Measurements from ENCODE around the gene PTPRG.

The PTPRG gene

DNA sequence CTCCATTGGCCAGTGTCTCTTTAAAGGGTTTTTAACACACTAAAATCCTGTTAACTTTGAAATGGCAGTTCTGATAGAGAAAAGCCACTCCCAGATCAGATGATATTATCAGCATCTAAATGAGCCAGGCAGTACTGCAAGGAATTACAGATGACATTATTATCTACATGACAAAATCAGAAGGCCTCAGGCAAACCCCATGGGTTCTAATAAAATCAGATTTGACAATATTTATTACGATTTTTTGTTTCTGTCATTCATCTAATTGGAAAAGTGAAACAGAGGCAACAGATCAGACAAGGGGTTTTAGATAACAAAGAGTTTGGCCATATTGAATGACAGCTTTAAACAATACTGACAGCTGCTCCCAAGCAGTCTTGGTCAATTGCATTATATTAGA is 699.3 kb downstream of the PTPRG start:
- DNase-seq: no peak

DNA sequence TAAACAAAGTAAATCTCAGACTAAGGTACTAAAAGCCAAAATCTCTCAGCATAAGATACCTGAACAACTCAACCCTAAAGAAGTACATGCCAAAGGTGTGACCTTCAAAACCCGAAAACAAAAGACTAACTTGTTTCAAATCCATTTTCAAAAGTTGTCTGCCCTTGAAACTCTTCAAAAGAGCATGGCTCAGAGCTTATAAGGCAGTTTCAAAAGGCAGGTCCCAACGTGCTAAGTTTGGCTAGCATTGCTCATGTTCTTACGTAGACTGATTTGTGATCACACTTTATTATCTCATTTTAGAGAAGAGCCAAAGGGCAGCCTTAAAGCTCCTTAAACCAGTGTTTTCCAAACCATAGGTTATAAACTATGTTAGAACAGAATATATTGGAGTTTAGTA is 699.8 kb downstream of the PTPRG start:
- DNase-seq: no peak

DNA sequence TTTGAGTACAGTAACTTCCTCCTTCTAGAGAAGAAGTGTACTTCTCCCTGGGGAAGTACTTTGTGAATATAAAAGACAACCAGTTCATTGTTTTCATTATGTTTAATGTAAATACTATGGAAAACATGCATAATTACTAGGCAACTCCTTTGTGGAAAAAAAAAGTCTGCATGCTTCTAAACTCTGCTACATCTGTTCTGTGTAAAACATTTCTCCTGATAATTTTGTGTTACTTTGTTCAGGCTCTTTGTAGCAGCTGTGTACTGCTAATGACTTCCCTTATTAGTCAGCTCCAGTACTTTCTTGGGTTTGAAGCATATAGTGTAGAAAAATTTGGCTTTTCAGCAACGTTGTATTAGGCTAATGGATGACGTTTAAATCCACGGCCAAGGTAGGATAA is 700.4 kb downstream of the PTPRG start:
- no peak for DNase-seq

DNA sequence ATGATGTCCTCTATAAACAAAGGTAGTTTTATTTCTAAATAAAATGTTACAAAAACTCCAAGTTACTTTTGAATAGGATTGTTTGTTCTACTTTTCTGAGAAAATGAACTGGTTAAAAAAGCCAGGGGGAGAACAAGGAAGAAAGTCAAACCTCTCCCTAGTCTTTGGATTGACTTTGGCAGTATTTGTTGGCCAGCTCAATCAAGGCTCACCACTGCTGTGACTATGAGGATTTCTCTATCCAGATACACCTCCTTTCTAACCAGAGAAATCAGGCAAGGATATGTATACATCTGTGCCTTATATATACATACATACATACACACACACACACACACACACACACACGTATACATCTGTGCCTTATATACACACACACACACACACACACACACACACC is 704.2 kb downstream of the PTPRG start:
- DNase-seq: no peak

DNA sequence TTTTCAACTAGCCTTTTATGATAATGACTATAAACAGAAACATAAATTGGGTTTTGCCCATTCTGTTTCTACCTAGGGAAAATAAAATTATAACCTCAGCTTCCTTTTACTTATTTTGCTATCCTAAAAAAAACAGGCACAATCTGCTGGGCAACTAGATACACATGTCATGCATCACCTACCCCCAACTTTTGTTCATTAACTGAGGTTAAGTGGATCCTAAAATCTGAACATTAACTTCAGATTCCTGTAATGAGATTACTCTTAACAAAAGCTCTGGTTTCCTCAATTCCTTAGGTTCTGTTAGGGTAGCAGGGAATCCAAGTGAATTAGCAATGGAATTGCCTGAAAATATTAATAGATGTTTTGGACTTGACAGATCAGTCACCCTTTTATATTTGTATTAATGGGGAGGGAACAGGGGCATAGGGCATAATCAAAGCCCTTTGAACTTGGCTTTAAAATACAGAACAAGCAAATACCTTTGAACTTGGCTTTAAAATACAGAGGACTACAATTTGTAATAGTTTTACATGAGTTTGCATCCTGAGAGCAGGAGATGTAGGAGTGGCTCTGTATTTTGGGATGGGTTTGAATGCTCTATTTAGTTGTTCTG is 705.4 kb downstream of the PTPRG start:
- no peak for DNase-seq

DNA sequence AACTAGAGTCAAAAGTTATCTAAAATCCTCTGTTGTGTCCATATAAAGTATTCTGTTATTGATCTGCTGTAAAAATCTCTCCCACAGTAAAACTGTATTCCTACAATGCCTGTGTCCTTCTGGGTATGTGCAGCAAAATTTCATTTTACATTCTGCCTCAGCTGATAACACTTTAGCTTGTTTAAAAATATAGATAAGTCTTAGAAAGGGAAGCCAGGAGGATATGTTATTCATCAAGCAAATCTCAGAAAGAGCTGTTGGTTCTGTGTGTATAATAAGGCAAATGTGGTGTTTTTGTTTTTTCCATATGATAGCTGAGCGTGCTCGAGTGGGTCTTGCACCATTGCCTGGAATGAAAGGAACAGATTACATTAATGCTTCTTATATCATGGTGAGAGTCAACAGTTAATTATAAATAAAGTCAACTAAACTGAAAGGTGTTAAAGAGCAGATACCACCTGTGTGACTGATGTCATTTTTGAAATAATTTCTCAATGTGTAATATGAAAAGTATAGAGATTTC is 715.3 kb downstream of the PTPRG start:
- DNase-seq: no peak

DNA sequence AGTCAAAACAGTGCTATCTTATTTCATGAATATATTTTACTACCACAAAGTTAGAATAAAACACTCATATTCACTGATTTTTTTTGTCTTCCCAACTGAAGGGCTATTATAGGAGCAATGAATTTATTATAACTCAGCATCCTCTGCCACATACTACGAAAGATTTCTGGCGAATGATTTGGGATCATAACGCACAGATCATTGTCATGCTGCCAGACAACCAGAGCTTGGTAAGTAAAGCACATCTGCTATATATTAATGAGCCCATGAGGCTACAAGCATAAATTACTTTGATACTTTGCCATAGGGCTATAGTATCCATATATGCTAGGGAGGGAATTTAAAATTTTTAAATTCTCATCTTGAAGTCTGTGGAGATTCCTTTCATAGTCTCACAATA is 716.1 kb downstream of the PTPRG start:
- DNase-seq: no peak

DNA sequence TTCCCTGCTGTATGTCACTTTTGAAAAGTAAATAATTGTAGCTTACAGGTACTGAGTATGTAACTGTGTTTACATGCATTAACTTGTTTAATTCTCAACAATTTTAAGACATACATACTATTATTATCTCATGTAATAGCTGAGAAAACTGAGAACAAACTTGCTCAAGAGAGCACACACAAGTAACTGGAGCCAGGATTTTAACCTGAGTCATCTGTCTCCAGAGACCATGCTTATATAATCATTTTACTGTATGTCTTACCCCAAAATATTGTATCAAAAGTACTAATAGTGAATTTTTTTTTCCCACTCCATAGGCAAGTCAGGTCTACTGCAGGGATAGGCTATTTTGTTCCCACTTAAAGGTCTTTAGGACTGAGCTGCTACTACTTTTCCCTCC is 716.6 kb downstream of the PTPRG start:
- no peak for DNase-seq

DNA sequence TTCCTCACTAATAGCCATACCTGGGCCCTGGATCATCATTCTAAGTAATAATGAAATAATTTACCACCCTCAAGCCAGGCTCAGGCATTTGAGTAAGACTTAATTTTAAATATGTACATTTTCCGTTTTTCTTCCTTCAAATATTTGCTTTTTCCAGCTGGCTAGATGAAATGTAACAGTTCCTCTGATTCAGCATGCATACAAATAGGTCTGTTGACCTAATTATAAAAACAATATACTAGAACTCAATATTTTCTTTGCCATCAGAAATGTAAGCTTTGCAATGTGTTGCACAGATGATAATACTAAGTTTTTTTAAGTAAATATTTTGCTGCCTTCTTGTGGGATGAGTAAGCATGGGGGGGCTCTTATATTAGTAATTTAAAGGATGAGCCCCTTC is 720.4 kb downstream of the PTPRG start:
- no peak for DNase-seq

DNA sequence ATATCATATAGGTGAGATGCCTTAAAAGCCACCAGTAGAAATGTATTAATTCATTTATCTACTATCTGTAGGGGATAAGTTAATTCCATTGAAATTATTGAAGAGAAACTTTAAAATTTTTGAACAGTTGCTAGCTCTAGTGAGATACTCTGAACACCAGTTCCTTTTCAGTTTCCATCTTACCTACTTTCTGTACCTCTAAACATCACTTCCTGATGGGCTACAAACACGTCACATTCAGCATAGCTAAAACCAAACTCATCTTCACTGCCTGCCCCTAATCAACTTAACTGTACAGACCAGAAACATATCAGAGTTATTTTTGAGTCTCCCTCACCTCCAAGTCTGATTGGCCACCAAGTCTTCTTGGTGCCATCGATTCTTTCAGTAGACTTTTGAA is 723.1 kb downstream of the PTPRG start:
- no peak for DNase-seq

DNA sequence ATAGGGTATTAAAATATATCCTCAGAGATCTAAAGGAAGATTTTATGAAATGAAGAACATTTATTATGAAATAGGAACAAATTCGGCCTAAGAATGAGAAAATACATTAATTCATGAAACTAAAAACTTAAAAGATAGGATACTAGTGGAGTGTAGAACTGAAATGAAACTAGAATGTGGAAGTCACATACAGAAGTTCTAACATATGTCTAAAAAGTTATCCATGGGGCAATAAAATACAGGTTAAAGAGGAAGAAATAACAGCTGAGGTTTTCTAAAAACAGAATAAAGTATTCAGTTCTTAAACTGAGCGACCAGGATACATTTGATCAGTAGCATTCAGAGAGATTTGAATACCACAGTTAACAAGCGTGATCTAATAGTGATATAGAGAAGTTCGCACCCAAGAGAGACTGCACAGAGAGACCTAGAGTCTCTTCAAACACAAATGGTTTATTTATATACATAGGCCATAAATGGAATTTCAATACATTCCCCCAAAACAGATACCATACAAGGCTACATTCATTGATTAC is 726.1 kb downstream of the PTPRG start:
- no peak for DNase-seq

DNA sequence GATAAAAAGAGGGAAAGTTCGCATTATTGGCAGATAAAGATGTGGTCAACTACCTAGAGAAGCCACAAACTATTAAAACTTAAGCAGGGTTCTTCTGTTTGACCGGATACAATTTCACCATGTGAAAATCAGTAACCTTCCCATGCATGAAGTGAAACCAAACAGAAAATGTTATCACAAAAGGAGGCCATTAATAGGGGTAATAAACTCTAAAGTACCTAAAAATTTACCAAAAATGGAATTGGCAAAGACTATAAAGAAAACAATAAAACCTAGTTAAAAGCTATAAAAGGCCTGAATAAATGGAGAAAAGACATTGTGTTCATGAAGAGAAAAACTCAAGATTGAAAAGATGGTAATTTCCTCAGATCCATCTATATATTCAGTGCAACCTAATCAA is 728.6 kb downstream of the PTPRG start:
- no peak for DNase-seq

DNA sequence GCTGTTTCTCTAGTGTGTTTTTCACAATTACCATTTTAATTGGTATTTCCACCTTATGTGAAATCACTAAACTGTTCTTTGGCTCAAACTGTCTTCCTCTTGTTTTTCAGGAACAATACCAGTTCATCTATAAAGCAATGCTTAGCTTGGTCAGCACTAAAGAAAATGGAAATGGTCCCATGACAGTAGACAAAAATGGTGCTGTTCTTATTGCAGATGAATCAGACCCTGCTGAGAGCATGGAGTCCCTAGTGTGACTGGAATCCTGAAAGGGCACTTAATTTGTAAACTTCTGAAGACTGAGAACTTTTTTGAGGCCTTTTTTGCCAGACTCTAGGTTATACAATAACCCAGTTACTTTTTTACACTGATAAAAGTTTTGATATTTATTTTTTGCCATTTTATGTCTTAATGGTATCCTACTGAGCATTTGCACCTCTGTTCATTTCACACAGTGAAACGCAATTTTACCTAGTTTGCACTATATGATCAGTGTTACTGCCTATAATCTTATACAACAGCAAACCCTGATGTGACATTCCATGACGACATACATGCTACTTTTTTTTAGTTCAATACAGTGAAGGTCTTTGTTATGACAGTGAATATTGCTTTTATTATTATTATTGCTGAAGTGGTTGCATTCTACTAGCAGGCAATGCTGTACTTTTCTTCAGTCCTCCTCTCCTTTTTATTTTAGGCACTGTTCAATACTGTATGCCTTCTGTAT is 731.8 kb downstream of the PTPRG start:
- no peak for DNase-seq

DNA sequence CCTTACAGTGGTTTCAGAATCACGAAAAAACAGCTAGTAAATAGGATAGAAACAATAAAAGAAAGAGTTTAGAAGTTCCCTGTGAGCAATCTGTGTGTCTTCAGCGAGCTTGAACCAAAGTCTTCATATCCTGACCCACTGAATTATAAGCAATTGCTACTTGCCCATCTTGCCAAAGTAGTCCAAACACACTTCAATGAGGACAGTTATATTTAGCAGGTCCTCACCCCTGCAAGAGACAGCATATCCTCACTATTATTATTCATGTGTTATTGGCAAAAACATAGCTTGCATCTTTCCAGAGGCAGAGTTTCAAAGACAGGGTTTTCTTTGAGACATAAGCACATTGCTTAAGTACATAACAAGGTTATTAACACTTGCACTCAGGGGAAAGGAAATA is 734.2 kb downstream of the PTPRG start:
- DNase-seq: no peak

DNA sequence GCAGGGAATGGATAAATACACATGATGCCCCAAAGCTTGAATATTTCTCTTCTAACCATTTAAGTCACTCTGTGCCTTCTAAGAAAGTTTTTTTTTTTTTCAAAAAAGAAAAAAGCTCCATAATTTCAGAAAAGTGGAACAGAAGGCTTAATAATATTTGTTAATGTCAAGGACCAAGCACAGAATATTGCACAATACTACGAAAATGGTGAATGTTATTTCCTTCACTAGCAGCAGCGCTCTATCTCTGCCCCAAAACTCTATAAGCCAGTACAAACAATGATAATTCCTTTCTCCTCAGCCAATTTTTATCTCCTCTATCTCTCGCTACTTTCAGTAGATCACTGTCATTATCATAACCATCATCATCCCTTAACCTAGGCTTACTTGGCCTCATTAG is 739.2 kb downstream of the PTPRG start:
- no peak for DNase-seq

DNA sequence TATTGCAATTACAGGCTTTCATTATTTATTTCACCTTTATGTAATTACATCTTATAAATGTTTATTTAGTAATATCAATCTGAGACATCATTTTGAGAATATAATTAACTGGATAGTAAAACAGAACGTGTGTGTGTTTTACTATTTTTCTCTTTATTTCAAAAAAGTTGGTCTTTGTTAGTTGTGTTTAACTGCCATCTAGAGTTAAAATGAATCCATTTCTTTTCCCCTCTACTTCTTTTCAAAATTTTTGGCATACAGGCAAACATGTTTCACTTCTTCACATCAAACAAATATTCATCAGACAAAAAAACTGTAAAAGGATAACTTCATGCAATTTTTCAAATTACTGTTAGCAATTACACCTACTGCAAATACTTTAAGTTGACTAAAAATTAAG is 750.8 kb downstream of the PTPRG start:
- DNase-seq: no peak

DNA sequence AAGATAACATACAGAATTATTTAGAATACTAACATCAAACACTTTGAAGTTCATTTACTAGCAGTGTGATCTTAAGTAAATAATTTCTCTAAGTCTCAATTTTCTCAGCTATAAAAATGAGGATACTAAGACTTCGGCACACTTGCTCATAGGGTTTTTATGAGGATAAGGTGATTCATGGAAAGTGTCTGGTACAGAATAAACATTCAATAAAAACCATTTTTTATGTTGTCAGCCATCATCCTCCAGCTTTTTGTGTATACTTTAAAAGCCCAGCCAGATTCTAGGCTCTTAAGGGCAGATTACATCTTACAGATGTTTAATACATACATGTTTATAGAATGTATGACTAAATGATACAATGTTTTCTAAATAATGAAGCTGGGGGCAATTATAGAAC is 755.2 kb downstream of the PTPRG start:
- no peak for DNase-seq

DNA sequence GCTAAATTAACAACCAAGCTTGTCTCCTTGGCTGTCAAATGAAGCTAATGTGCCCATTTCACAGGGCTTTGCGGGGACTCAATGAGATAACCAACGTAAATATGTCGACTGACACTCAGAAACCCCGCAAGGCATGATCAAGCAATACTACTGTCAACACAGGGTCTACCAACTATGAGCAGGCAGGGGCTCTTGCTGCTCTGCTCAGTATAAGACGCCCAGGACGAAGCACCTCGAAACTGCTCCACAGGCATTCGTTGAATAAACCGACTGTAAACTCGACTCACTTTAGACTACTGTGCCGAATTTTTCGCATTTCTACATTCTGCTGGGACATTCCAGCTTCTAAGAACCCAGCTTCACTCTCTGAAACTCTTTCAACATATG is 757.0 kb downstream of the PTPRG start:
- no peak for DNase-seq

DNA sequence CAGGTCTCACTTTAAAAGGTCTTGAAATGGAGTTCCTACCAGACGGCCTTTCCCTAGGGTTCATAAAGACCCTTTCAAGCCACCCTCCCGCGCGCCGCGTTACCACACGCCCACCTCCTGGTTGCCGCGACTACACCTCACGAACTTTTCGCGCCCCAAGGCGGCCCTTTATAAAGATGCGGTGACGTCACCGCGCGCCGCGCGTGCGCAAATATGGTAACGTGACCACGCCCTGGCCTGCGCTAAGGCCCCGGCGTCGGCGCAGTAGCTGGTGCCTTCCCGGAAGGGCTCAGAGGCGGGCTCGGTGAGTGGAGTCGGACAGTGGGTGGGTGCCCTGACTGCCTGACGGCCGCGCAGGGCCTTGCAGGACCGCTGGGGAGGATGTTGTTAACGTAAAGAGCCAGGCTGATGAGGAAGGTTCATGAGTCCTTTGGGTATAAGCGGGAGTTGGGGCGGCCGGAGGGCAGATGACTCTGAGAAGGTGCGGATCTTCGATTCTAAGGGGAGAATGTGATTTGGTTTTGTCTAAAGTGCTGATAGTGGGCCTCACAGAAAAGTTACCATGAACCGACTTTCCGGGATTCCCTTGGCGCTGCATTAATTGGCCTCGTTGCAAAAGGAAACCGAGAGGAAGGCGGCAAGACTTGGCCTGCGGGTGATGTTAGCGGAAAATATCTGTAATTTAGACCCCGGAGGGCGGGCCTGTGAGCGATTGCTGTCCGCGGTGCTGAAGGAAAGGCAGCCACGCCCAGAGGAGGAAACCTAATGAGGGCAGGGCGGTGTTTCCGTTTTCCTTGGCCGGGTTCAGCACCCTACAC is 757.6 kb downstream of the PTPRG start:
- peak; percentile 86 to 90 for DNase-seq

DNA sequence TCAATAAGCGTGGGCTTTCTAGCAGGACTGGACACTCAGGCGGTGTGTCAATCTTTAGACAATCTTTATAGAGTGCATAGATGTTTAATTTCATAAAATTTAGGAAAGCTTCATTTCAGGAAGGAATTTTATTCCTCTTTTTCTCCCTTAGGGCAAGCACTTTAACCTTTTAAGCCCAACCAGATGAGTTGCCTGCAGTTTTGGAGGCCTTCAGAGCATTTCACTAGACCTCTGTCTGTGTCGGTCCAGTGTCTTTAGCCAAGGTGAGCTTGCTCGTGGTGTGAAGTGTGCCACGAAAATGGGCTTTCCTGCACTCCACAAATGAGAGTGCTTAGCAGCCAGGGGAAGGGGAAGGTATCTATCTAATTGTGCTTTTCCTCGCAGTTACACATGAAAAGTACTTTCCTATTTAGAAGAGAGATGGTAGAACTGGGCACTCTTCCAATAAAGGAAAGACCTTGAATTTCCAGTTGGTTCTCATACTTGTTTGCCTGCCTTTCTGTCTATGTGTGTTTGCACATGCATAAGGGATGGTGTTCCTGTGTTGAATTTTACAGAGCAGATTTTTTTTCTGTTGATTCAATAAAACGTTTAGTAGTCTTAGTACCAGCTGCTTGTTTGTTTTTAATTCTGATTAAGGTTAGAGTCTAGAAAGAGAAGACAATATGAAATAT is 758.3 kb downstream of the PTPRG start:
- DNase-seq: peak; percentile 25 to 79

DNA sequence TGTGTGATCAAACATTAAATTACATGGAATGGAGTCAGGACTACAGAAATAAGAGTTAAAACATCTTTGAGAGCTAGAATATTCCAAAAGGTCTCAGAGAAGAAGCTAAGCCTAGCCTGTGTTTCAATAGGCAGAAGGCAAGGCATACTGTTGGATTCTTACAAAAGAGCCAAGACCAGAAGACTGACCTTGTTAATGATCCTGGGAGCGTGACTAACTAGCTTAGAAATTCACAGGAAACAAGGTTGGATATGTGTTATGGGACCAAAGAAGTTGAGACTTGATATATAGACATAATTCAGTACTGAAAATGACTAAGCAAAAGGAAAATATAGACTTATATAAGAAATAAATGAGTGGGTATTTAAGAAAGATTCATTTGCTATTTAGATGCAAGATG is 761.9 kb downstream of the PTPRG start:
- no peak for DNase-seq

DNA sequence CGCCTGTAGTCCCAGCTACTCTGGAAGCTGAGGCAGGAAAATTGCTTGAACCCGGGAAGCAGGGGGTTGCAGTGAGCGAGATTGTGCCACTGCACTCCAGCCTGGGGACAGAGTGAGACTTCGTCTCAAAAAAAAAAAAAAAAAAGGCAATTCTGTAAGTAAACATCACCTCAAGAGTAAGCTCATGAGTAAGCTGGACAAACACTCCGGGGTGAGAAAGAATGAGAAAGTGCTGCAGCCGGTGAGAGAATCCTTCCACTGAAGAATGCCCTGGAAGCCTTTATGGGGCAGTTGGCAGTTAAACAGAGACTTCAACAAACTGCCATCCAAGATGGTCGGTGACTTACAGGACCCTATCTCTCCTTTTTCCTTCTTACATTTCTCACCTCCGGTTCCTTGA is 764.5 kb downstream of the PTPRG start:
- no peak for DNase-seq

DNA sequence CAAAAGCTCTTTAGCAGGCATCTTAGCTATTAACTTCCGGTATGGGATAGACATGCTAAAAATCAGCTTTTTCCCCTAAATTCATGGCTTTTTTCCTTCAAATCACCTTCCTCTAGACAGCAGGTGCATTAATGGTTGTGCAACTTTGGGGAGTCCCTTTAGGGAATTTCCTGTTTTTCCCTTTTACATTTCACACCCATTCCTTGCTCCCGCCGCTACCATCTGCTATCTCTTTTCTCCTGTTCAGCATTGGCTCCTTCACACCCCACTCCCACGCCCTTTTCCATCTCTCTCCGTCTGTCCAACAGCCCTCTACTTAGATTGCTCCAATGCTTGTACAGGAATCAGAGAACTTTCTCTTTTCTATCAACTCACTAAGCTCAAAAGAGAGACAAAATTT is 768.6 kb downstream of the PTPRG start:
- no peak for DNase-seq
